OCI-LY7 (cell line): Measurements from ENCODE around the gene TTLL6. TPM values are rescaled to one million over a fixed set of nuclear protein-coding genes. Genes with fewer than 3 reads are reported as not detected.
A peak's percentile ranks its signal among the peaks of the same experiment; 100 is the strongest.
"Not testable (repeated sequence)": the region's sequence is repeated elsewhere in the genome, so short reads cannot be mapped to it uniquely, and the experiment has no call there.

Experiments
- BruUV-seq: library from RNA; stranded (reverse); fragments of 400-500 nt; replicated peaks from 2 replicates; lab custom pipeline; 2021; lab: Mats Ljungman, UMichigan
- CTCF ChIA-PET: fragments of 300-600 bp; sonication (Branson Sonifier 250); formaldehyde crosslinking; loops from one replicate; lab custom pipeline; 2022; ENCODE audit warnings: antibody characterized with exemption; ENCODE audit not compliant: unreplicated experiment; lab: Charles Lee
- POLR2A ChIA-PET: fragments of 300-600 bp; sonication (Branson Sonifier 250); formaldehyde crosslinking; loops from one replicate; lab custom pipeline; 2022; ENCODE audit warnings: antibody characterized with exemption; lab: Charles Lee
- DNase-seq: peaks from one replicate; pipeline ENCODE4 v3.0.0-alpha.2; 2015; ENCODE audit warnings: low spot score
- H2AFZ ChIP-seq: fragments of 200-600 bp; sonication (generic), shearing (Covaris generic); 2 replicates; pipeline ENCODE4 v1.6.1; 2014; ENCODE audit warnings: mild to moderate bottlenecking, antibody characterized with exemption, low read length, moderate library complexity
- H3K27ac ChIP-seq: fragments of 200-600 bp; sonication (generic); 2 replicates; pipeline ENCODE4 v1.5.1; 2014; ENCODE audit warnings: mixed run types, low read depth, mild to moderate bottlenecking, moderate library complexity, low read length, inconsistent platforms; ENCODE audit not compliant: poor library complexity, severe bottlenecking
- H3K36me3 ChIP-seq: fragments of 200-600 bp; sonication (generic); 2 replicates; pipeline ENCODE4 v1.6.1; 2014; ENCODE audit warnings: mild to moderate bottlenecking, antibody characterized with exemption, low read length, moderate library complexity, mixed read lengths; ENCODE audit not compliant: insufficient read depth
- H3K4me1 ChIP-seq: fragments of 200-600 bp; sonication (generic); 2 replicates; pipeline ENCODE4 v1.5.1; 2014; ENCODE audit warnings: mild to moderate bottlenecking, low read length; ENCODE audit not compliant: insufficient read depth, poor library complexity, severe bottlenecking
- H3K4me2 ChIP-seq: fragments of 200-600 bp; sonication (generic); 2 replicates; pipeline ENCODE4 v1.6.1; 2014; ENCODE audit warnings: mild to moderate bottlenecking, low read length
- H3K4me3 ChIP-seq: fragments of 200-600 bp; sonication (generic); 2 replicates; pipeline ENCODE4 v1.5.1; 2014; ENCODE audit warnings: mild to moderate bottlenecking, low read depth, low read length; ENCODE audit not compliant: poor library complexity, severe bottlenecking
- H3K79me2 ChIP-seq: fragments of 200-600 bp; sonication (generic); 2 replicates; pipeline ENCODE4 v1.6.1; 2016; ENCODE audit warnings: low read depth, mild to moderate bottlenecking, low read length, moderate library complexity, mixed read lengths; ENCODE audit not compliant: insufficient read depth
- H3K9me2 ChIP-seq: fragments of 200-600 bp; sonication (generic); 2 replicates; pipeline ENCODE4 v1.6.1; 2016; ENCODE audit warnings: mild to moderate bottlenecking, low read length, mixed read lengths; ENCODE audit not compliant: insufficient read depth
- H3K9me3 ChIP-seq: fragments of 200-600 bp; sonication (generic); 2 replicates; pipeline ENCODE4 v1.6.1; 2014; ENCODE audit warnings: mild to moderate bottlenecking, mixed run types, low read length, mixed read lengths
- H4K20me1 ChIP-seq: fragments of 200-600 bp; sonication (generic); 2 replicates; pipeline ENCODE4 v1.6.1; 2014; ENCODE audit warnings: mild to moderate bottlenecking, antibody characterized with exemption, low read length, moderate library complexity, mixed read lengths; ENCODE audit not compliant: insufficient read depth
- CTCF ChIP-seq: fragments of 200-600 bp; sonication (generic); conservative IDR thresholded peaks from 2 replicates; pipeline ENCODE4 v1.5.1; 2014; ENCODE audit warnings: mild to moderate bottlenecking, antibody characterized with exemption, low read length, moderate library complexity, mixed read lengths
- EZH2phosphoT487 ChIP-seq: fragments of 200-600 bp; sonication (generic); IDR thresholded peaks from 2 replicates; pipeline ENCODE4 v1.6.1; 2018; ENCODE audit warnings: low read depth, borderline replicate concordance, mild to moderate bottlenecking, mixed run types, antibody characterized with exemption, low read length, moderate library complexity, mixed read lengths
- intact Hi-C: fragments of 100-400 bp; cut with micrococcal nuclease; formaldehyde crosslinking; loops from one replicate; pipeline ENCODE4 v1.10.0; 2022; ENCODE audit not compliant: unreplicated experiment
- total RNA-seq, 2 experiments: library from RNA; depleted of rRNA in 1 of 2; stranded (reverse); fragments of >200 nt in 1 of 2; shearing (Covaris generic) in 1 of 2; gene quantifications; 2 replicates each; pipeline ENCODE4 v1.2.3, GENCODE V29; 2014 to 2022

TTLL6 gene
- total RNA-seq, 2 experiments from 2014 or later, result not detected

- Histone ChIP-seq H3K9me3 (no peaks in the 10 kb centered on the region), H3K79me2 (no peaks in the 10 kb centered on the region), H2AFZ (no peak overlapping the region), H3K4me1 (no peaks in the 10 kb centered on the region), H3K27ac (no peak overlapping the region), H4K20me1 (no peaks in the 10 kb centered on the region), H3K36me3 (no peaks in the 10 kb centered on the region), H3K9me2 (no peaks in the 10 kb centered on the region), H3K4me2 (no peak overlapping the region), H3K4me3 (no peak overlapping the region)
- peak; percentile 55 for DNase-seq
- CTCF ChIA-PET, result interaction anchor here (2.0 kb wide), 1 partner anchor 74 kb away, joined by 9 read pairs; no protein-coding TSS in a partner anchor
- TF ChIP-seq EZH2phosphoT487 (no peak), CTCF (peak; percentile 92)
- intact Hi-C loops, result loop anchor here (1.0 to 10.0 kb wide), 4 partner anchors 74 to 227 kb away; partner anchors contain the start of genes HOXB13, PRAC1 and PRAC2
- POLR2A ChIA-PET, result no interaction called here
- BruUV-seq, result no TSS peak
Observed at GRCh38 chr17:48804936-48805411, 12.1 kb downstream of the TTLL6 start.

DNA sequence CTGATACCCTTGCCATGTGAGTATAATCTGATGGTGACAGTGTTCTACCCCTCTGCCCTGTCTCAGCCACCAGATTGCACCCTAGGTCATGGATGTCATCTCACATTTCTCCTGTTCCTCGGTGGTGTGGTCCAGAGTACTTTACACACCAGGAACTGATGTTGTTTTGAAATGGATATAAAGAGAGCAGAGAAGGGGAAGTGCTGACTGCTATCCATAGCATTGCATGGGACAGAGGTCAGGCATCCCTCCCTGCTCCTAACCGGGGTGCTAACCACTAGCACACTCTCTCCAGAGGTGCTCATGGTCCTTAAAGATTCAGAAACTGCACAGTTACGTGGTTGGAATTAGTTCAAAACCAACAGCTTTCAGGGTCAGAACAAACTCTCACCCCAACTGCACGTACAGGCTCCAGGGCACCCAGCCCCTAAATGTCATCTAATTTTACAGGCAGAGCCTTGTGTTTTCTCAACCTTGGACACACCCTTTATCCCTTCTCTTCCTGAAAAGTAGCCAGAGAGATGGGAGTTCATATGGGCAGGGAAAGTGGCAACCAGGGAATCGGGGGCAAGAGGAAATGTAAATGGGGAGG is 16.3 kb downstream of the TTLL6 start:
- H3K79me2 ChIP-seq, result no peaks in the 10 kb centered on the region
- no peak overlapping the region for H3K4me3 ChIP-seq
- CTCF ChIA-PET, result no interaction called here
- POLR2A ChIA-PET, result interaction anchor here (0.6 kb wide), 1 partner anchor 133 kb away, joined by 11 read pairs; no protein-coding TSS in a partner anchor
- no TSS peak for BruUV-seq
- intact Hi-C loops, result loop anchor here (5.0 to 10.0 kb wide), 2 partner anchors 76 to 232 kb away; partner anchors contain the start of genes HOXB13, PRAC1 and PRAC2
- 0 out of 2 replicates have a peak overlapping the region, but pooled peaks have one; percentile 1 for H2AFZ ChIP-seq
- H3K4me1 ChIP-seq, result no peaks in the 10 kb centered on the region
- H3K36me3 ChIP-seq, result no peaks in the 10 kb centered on the region
- no peaks in the 10 kb centered on the region for H3K9me3 ChIP-seq
- no peaks in the 10 kb centered on the region for H4K20me1 ChIP-seq
- no peak for DNase-seq
- TF ChIP-seq EZH2phosphoT487, result no peak
- TF ChIP-seq CTCF, result no peak
- no peak overlapping the region for H3K4me2 ChIP-seq
- H3K27ac ChIP-seq, result no peak overlapping the region
- H3K9me2 ChIP-seq, result no peaks in the 10 kb centered on the region

- intact Hi-C loops, result no loop called here
- Histone ChIP-seq H3K9me2 (no peaks in the 10 kb centered on the region), H3K79me2 (no peaks in the 10 kb centered on the region), H4K20me1 (no peaks in the 10 kb centered on the region), H3K4me3 (no peak overlapping the region), H3K4me1 (no peaks in the 10 kb centered on the region), H3K27ac (no peak overlapping the region), H2AFZ (no peak overlapping the region), H3K9me3 (no peaks in the 10 kb centered on the region), H3K36me3 (no peaks in the 10 kb centered on the region), H3K4me2 (no peak overlapping the region)
- no TSS peak for BruUV-seq
- DNase-seq, result no peak
- ChIA-PET POLR2A (no interaction called here), CTCF (no interaction called here)
- no peak for TF ChIP-seq CTCF
- no peak for TF ChIP-seq EZH2phosphoT487
Observed at GRCh38 chr17:48799069-48799723, 17.8 kb downstream of the TTLL6 start.

DNA sequence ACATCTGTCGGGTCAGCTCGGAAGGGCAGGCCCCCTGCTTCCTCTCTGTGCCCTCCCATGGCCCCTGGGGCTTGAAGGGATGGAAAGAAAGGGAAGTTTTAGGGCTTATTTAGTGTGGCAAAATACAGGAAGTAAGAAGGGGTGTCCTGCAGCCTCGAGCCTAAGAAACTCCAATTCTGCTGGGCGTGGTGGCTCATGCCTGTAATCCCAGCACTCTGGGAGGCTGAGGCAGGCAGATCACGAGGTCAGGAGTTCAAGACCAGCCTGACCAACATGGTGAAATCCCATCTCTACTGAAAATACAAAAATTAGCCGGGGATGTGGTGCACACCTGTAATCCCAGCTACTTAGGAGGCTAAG is 20.9 kb downstream of the TTLL6 start:
- H3K9me2 ChIP-seq, H3K4me1 ChIP-seq, intact Hi-C loops, H3K27ac ChIP-seq, H2AFZ ChIP-seq, BruUV-seq, H3K9me3 ChIP-seq, H3K4me3 ChIP-seq, H4K20me1 ChIP-seq, H3K36me3 ChIP-seq, POLR2A ChIA-PET, H3K79me2 ChIP-seq, H3K4me2 ChIP-seq, CTCF ChIA-PET, DNase-seq: not testable (repeated sequence)
